H1 (cell line): ENCODE data around the gene LHB. TPM values are rescaled to one million over a fixed set of nuclear protein-coding genes. Genes with fewer than 3 reads are reported as not detected.

Experiments used
- CTCF ChIA-PET: fragments of 300-600 bp; sonication (Branson Sonifier 250); formaldehyde crosslinking; loops from one replicate; lab custom pipeline; 2021; ENCODE audit not compliant: partially characterized antibody; lab: Charles Lee
- POLR2A ChIA-PET: fragments of 300-600 bp; sonication (Branson Sonifier 250); formaldehyde crosslinking; loops from one replicate; lab custom pipeline; 2021; ENCODE audit warnings: inconsistent platforms; ENCODE audit not compliant: partially characterized antibody; lab: Charles Lee
- DNase-seq, 2 experiments: peaks; one replicate each; pipeline versions ENCODE4 v3.0.0 to v3.0.0-alpha.2; 2010 to 2022; ENCODE audit warnings: low spot score in 2 of 2, low read depth in 1 of 2, mixed read lengths in 1 of 2
- FAIRE-seq: peaks from 2 replicates; lab custom pipeline; 2011; peaks lifted over from hg19 to GRCh38; lab: Jason Lieb, UNC
- H2AFZ ChIP-seq: 2 replicates; pipeline ENCODE4 v1.8.1; 2012; ENCODE audit warnings: low read length, inconsistent platforms
- H2AK5ac ChIP-seq: 2 replicates; pipeline ENCODE4 v1.6.1; 2013; ENCODE audit warnings: low read depth, low read length
- H2BK120ac ChIP-seq: replicated peaks from 2 replicates; pipeline ENCODE3; 2013; ENCODE audit warnings: low read depth, low read length, inconsistent platforms
- H2BK12ac ChIP-seq: 2 replicates; pipeline ENCODE4 v1.6.1; 2013; ENCODE audit warnings: low read depth, low read length
- H2BK15ac ChIP-seq: 2 replicates; pipeline ENCODE4 v1.6.1; 2013; ENCODE audit warnings: low read length
- H2BK20ac ChIP-seq: 2 replicates; pipeline ENCODE4 v1.6.1; 2013; ENCODE audit warnings: low read length
- H2BK5ac ChIP-seq: 2 replicates; pipeline ENCODE4 v1.6.1; 2013; ENCODE audit warnings: low read depth, low read length
- H3K14ac ChIP-seq: 2 replicates; pipeline ENCODE4 v1.6.1; 2013; ENCODE audit warnings: inconsistent platforms; ENCODE audit not compliant: insufficient read length
- H3K18ac ChIP-seq: 2 replicates; pipeline ENCODE4 v1.6.1; 2013; ENCODE audit warnings: low read length; ENCODE audit errors: extremely low read depth
- H3K23ac ChIP-seq: 2 replicates; pipeline ENCODE4 v1.6.1; 2013; ENCODE audit warnings: inconsistent platforms; ENCODE audit not compliant: insufficient read length
- H3K23me2 ChIP-seq: 2 replicates; pipeline ENCODE4 v1.6.1; 2013; ENCODE audit warnings: low read depth, low read length
- H3K27ac ChIP-seq: 2 replicates; pipeline ENCODE4 v1.6.1; 2011; ENCODE audit warnings: low read depth, low read length, inconsistent platforms
- H3K27me3 ChIP-seq, 4 experiments: replicated peaks in 1 of 4; 1 replicate in 1 of 4; 2 replicates in 3 of 4; pipeline versions ENCODE4 v1.6.1 to v1.8.1; 2011 to 2013; ENCODE audit warnings: low read length in 3 of 4, mild to moderate bottlenecking in 3 of 4, inconsistent platforms in 2 of 4, mixed read lengths in 2 of 4, moderate library complexity in 1 of 4; ENCODE audit not compliant: control insufficient read depth in 3 of 4, insufficient read depth in 3 of 4; ENCODE audit errors: extremely low read depth in 1 of 4
- H3K36me3 ChIP-seq, 4 experiments: 2 replicates each; pipeline versions ENCODE4 v1.6.1 to v1.8.1; 2011 to 2013; ENCODE audit warnings: mild to moderate bottlenecking in 4 of 4, low read length in 3 of 4, moderate library complexity in 2 of 4, control low read depth in 1 of 4, inconsistent platforms in 1 of 4; ENCODE audit not compliant: insufficient read depth in 4 of 4, control insufficient read depth in 2 of 4
- H3K4ac ChIP-seq: replicated peaks from 2 replicates; pipeline ENCODE3; 2013; ENCODE audit warnings: low read length, low read depth, mixed read lengths, inconsistent platforms; ENCODE audit not compliant: insufficient read length
- H3K4me1 ChIP-seq, 4 experiments: replicated peaks in 1 of 4; 1 replicate in 1 of 4; 2 replicates in 3 of 4; pipeline versions ENCODE4 v1.6.1 to v1.8.1; 2011 to 2013; ENCODE audit warnings: low read length in 3 of 4, inconsistent platforms in 2 of 4, mixed read lengths in 1 of 4; ENCODE audit not compliant: insufficient read depth in 4 of 4, control insufficient read depth in 3 of 4
- H3K4me2 ChIP-seq, 2 experiments: 2 replicates each; pipeline versions ENCODE4 v1.6.1 to v1.8.1; 2011 to 2013; ENCODE audit warnings: low read depth in 2 of 2, low read length in 2 of 2, control low read depth in 1 of 2, inconsistent platforms in 1 of 2, mild to moderate bottlenecking in 1 of 2; ENCODE audit not compliant: insufficient read depth in 1 of 2
- H3K4me3 ChIP-seq, 4 experiments: fragments of 200-600, 300-600 bp in 1 of 4; sonication (generic), shearing (Covaris generic), sonication (Bioruptor Twin) in 1 of 4; 2 replicates each; pipeline versions ENCODE4 v1.5.1 to v1.8.1; 2011 to 2016; ENCODE audit warnings: low read length in 4 of 4, low read depth in 3 of 4, control low read depth in 2 of 4, inconsistent platforms in 2 of 4, mild to moderate bottlenecking in 2 of 4, mixed read lengths in 1 of 4, moderate library complexity in 1 of 4; ENCODE audit not compliant: insufficient read depth in 2 of 4; ENCODE audit errors: extremely low read depth in 1 of 4
- H3K56ac ChIP-seq: replicated peaks from 2 replicates; pipeline ENCODE3; 2013; ENCODE audit warnings: low read depth, mild to moderate bottlenecking, mixed read lengths, low read length, inconsistent platforms; ENCODE audit not compliant: insufficient read length
- H3K79me1 ChIP-seq: 2 replicates; pipeline ENCODE4 v1.6.1; 2013; ENCODE audit warnings: low read depth, low read length, control low read depth
- H3K79me2 ChIP-seq, 2 experiments: 2 replicates each; pipeline versions ENCODE4 v1.6.1 to v1.8.1; 2012 to 2013; ENCODE audit warnings: low read length in 2 of 2, mild to moderate bottlenecking in 2 of 2, inconsistent platforms in 1 of 2; ENCODE audit not compliant: insufficient read depth in 2 of 2, control insufficient read depth in 1 of 2
- H3K9ac ChIP-seq, 4 experiments: replicated peaks in 1 of 4; 1 replicate in 1 of 4; 2 replicates in 3 of 4; pipeline versions ENCODE4 v1.6.1 to v1.8.1; 2011 to 2013; ENCODE audit warnings: low read depth in 3 of 4, low read length in 3 of 4, control low read depth in 2 of 4, mild to moderate bottlenecking in 2 of 4, moderate library complexity in 2 of 4, inconsistent platforms in 1 of 4; ENCODE audit errors: extremely low read depth in 1 of 4
- H3K9me3 ChIP-seq, 2 experiments: 2 replicates each; pipeline versions ENCODE4 v1.6.1 to v1.8.1; 2012 to 2013; ENCODE audit warnings: mild to moderate bottlenecking in 2 of 2, moderate library complexity in 2 of 2, control low read depth in 1 of 2, inconsistent platforms in 1 of 2, low read depth in 1 of 2, low read length in 1 of 2, mixed read lengths in 1 of 2; ENCODE audit not compliant: insufficient read depth in 2 of 2
- H4K20me1 ChIP-seq, 2 experiments: replicated peaks in 1 of 2; 2 replicates each; pipeline versions ENCODE3 to v1.8.1; 2011 to 2013; ENCODE audit warnings: inconsistent platforms in 2 of 2, low read length in 2 of 2, mild to moderate bottlenecking in 1 of 2; ENCODE audit not compliant: insufficient read depth in 2 of 2, control insufficient read depth in 1 of 2
- H4K5ac ChIP-seq: 2 replicates; pipeline ENCODE4 v1.6.1; 2013; ENCODE audit warnings: low read length, low read depth, mixed read lengths, inconsistent platforms; ENCODE audit not compliant: insufficient read length
- H4K8ac ChIP-seq: 2 replicates; pipeline ENCODE4 v1.8.0; 2013; ENCODE audit warnings: mild to moderate bottlenecking, moderate library complexity, low read length, inconsistent platforms; ENCODE audit not compliant: insufficient read depth; ENCODE audit errors: extremely low read depth
- H4K91ac ChIP-seq: replicated peaks from 2 replicates; pipeline ENCODE3; 2013; ENCODE audit warnings: low read length, mixed read lengths, inconsistent platforms; ENCODE audit not compliant: insufficient read length
- CTBP2 ChIP-seq: IDR thresholded peaks from 2 replicates; pipeline ENCODE4 v1.7.0; 2011; ENCODE audit warnings: borderline replicate concordance, mild to moderate bottlenecking, moderate library complexity, mixed read lengths, low read length; ENCODE audit not compliant: insufficient read depth, insufficient read length
- EGR1 ChIP-seq: IDR thresholded peaks from 2 replicates; pipeline ENCODE4 v1.6.1; 2011; ENCODE audit warnings: low read depth, low read length, borderline replicate concordance
- HDAC6 ChIP-seq: IDR thresholded peaks from one replicate; pipeline ENCODE4 v1.7.1; 2012; ENCODE audit warnings: low read depth, mild to moderate bottlenecking, inconsistent platforms, low read length, moderate library complexity
- KDM1A ChIP-seq: fragments of 200-600, 300-600 bp; sonication (generic); IDR thresholded peaks from 2 replicates; pipeline ENCODE4 v1.7.1; 2016; ENCODE audit warnings: mild to moderate bottlenecking, low read length, borderline replicate concordance
- KDM4A ChIP-seq: IDR thresholded peaks from one replicate; pipeline ENCODE4 v1.7.1; 2012; ENCODE audit warnings: low read depth, mild to moderate bottlenecking, moderate library complexity, low read length, inconsistent platforms; ENCODE audit not compliant: severe bottlenecking
- RNF2 ChIP-seq: fragments of 200-900, 300-1000 bp; sonication (generic); IDR thresholded peaks from 2 replicates; pipeline ENCODE4 v1.7.1; 2016; ENCODE audit warnings: borderline replicate concordance, low read depth, mild to moderate bottlenecking, antibody characterized with exemption, low read length; ENCODE audit not compliant: poor library complexity, severe bottlenecking; ENCODE audit errors: missing control alignments
- TAF7 ChIP-seq: optimal IDR thresholded peaks from 2 replicates; pipeline ENCODE3; 2011; ENCODE audit warnings: low read depth, mild to moderate bottlenecking, inconsistent platforms, low read length, moderate library complexity, borderline replicate concordance
- WGBS, 2 experiments: shearing (Covaris generic) in 1 of 2; methylation state at CpG; one replicate each; pipeline versions ENCODE4 v1.1.6 to v1.1.7; 2013 to 2015; ENCODE audit warnings: low lambda C conversion rate in 2 of 2, mixed read lengths in 2 of 2, inconsistent platforms in 1 of 2, low coverage in 1 of 2, missing lambda C conversion rate in 1 of 2; ENCODE audit not compliant: insufficient replicate concordance in 2 of 2, insufficient coverage in 1 of 2, insufficient read length in 1 of 2; ENCODE audit errors: extremely low coverage in 1 of 2, missing lambda C conversion rate in 1 of 2; 5-methylcytosine and 5-hydroxymethylcytosine counted together
- polyA plus RNA-seq, 7 experiments: library from polyadenylated mRNA; depleted of rRNA in 3 of 7; stranded (reverse) in 5 of 7; unstranded in 2 of 7; fragments of >200 nt in 5 of 7; fragments of 200-250 nt in 2 of 7; gene quantifications; 1 replicate in 5 of 7; 2 replicates in 1 of 7; 4 replicates in 1 of 7; pipeline versions ENCODE4 v1.2.1 to v1.2.3, GENCODE V29; 2011 to 2013; ENCODE audit warnings: missing spikeins in 2 of 7, mixed read lengths in 2 of 7
- total RNA-seq: library from RNA; stranded (reverse); fragmentation: NEBNext Ultra II Directional; extraction: Animal tissue kit (Norgen Biotek cat#: 25700); gene quantifications from 2 replicates; pipeline ENCODE4 v1.2.1, GENCODE V29; 2021

The LHB gene
- total and polyA plus RNA-seq, 2 of the 8 experiments (the other 6 are each of a cell fraction or from before 2014, with no cell fraction given): 0.53 TPM; not detected in 1

DNA sequence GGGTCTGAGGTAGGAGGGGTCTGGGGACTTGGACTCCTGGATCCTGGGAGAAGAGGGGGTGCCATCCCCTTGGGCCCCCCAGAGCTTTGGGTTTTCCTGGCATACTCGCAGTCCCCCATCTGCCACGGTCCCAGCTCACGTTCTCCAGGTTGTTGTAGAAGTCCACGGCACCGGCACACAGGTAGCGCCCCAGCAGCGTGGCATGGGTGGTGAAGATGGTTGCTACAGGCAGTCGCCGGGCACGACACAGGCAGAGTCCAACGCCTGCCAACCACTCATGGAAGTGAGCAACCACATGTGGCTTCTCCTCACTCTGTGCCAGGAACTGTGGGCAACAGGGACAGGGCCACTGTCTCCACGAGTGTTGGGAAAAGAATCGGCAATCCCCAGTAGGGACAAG lies 31.2 kb downstream of the LHB start:
- Histone ChIP-seq H3K36me3 (peaks cover 3 to 43% (median 10%) of the 10 kb centered on the region in 4 experiments; a peak in 5 of 8 replicates), H3K9ac (no peak overlapping the region), H2AK5ac (no peak overlapping the region), H3K9me3 (no peaks in the 10 kb centered on the region), H2AFZ (no peak overlapping the region), H4K91ac (no peak overlapping the region), H4K5ac (no peak overlapping the region), H3K4me1 (no peaks in the 10 kb centered on the region), H2BK5ac (no peak overlapping the region), H3K4me2 (no peak overlapping the region), H3K23ac (no peak overlapping the region), H3K56ac (no peak overlapping the region), H3K79me2 (no peaks in the 10 kb centered on the region), H4K20me1 (peaks cover 0 to 5% of the 10 kb centered on the region in 2 experiments), H3K27ac (no peak overlapping the region), H2BK120ac (no peak overlapping the region), H3K27me3 (no peaks in the 10 kb centered on the region), H3K4me3 (no peak overlapping the region), H3K79me1 (no peaks in the 10 kb centered on the region), H2BK12ac (no peak overlapping the region), H3K23me2 (no peaks in the 10 kb centered on the region), H2BK20ac (no peak overlapping the region), H4K8ac (no peak overlapping the region), H3K18ac (no peak overlapping the region), H3K14ac (no peak overlapping the region), H2BK15ac (no peak overlapping the region), H3K4ac (no peak overlapping the region)
- FAIRE-seq (no peak), DNase-seq (no peak)
- POLR2A ChIA-PET: no interaction called here
- CTCF ChIA-PET: interaction anchor here (0.9 to 1.7 kb wide), 3 partner anchors 9 to 51 kb away, joined by 3 to 7 read pairs (median 3); no protein-coding TSS in a partner anchor
- WGBS, 2 experiments: 98% methylated on average over 13 of the region's 13 CpGs; no CpG with 5 or more reads in 1 of the 2 experiments
- TF ChIP-seq RNF2 (no peak), HDAC6 (no peak), KDM1A (no peak), TAF7 (no peak), CTBP2 (no peak), KDM4A (no peak), EGR1 (no peak)
